Stomach smooth muscle (tissue), 2 donors: ENCODE results near the gene FDX2.

ENCODE experiments used
- H3K27ac ChIP-seq: one replicate; pipeline ENCODE4 v1.7.0; 2013; ENCODE audit warnings: mild to moderate bottlenecking, low read length, inconsistent platforms
- H3K27me3 ChIP-seq, 2 donors: one replicate each; pipeline ENCODE4 v1.7.0; 2013; ENCODE audit warnings: low read length in 2 of 2; ENCODE audit not compliant: insufficient read depth in 2 of 2, control insufficient read depth in 1 of 2
- H3K36me3 ChIP-seq, 2 donors: one replicate each; pipeline ENCODE4 v1.7.0; 2013; ENCODE audit warnings: low read length in 2 of 2; ENCODE audit not compliant: control insufficient read depth in 2 of 2, insufficient read depth in 2 of 2
- H3K4me1 ChIP-seq: one replicate; pipeline ENCODE4 v1.7.0; 2013; ENCODE audit warnings: low read length; ENCODE audit not compliant: control insufficient read depth, insufficient read depth
- H3K4me3 ChIP-seq, 2 donors: one replicate each; pipeline ENCODE4 v1.7.0; 2013; ENCODE audit warnings: low read length in 2 of 2
- H3K9ac ChIP-seq, 2 donors: one replicate each; pipeline ENCODE4 v1.7.0; 2013; ENCODE audit warnings: low read length in 2 of 2, mild to moderate bottlenecking in 1 of 2
- H3K9me3 ChIP-seq, 2 donors: one replicate each; pipeline ENCODE4 v1.7.0; 2013; ENCODE audit warnings: low read length in 2 of 2; ENCODE audit not compliant: control insufficient read depth in 2 of 2
- donor health status: healthy.
- donor health status: Pancreatic carcinoma.

Gene FDX2

GRCh38 chr19:10277795-10278589 lies 37.8 kb downstream of the FDX2 start:
- no peaks in the 10 kb centered on the region for H3K27me3 ChIP-seq
- H3K4me3 ChIP-seq = no peak overlapping the region
- H3K9ac ChIP-seq = no peak overlapping the region
- H3K4me1 ChIP-seq = no peaks in the 10 kb centered on the region
- H3K36me3 ChIP-seq = no peaks in the 10 kb centered on the region
- no peak overlapping the region for H3K27ac ChIP-seq
- no peaks in the 10 kb centered on the region for H3K9me3 ChIP-seq

- no peak overlapping the region for H3K27ac ChIP-seq
- H3K36me3 ChIP-seq = no peaks in the 10 kb centered on the region
- no peaks in the 10 kb centered on the region for H3K9me3 ChIP-seq
- H3K4me1 ChIP-seq = peaks cover 17% of the 10 kb centered on the region
- no peak overlapping the region for H3K4me3 ChIP-seq
- no peak overlapping the region for H3K9ac ChIP-seq
- H3K27me3 ChIP-seq = peaks cover 18 to 22% of the 10 kb centered on the region in 2 donors
Measured at GRCh38 chr19:10274589-10274988, 41.2 kb downstream of the FDX2 start.

- Histone ChIP-seq H3K4me1 (peaks cover 18% of the 10 kb centered on the region), H3K9ac (peak overlapping the region in 1 of 2 donors; percentile 45), H3K9me3 (no peaks in the 10 kb centered on the region), H3K36me3 (no peaks in the 10 kb centered on the region), H3K27ac (peak overlapping the region; percentile 67), H3K27me3 (peaks cover 18 to 27% of the 10 kb centered on the region in 2 donors), H3K4me3 (peak overlapping the region; percentile 35 to 65)
Measured at GRCh38 chr19:10271543-10272086, 44.2 kb downstream of the FDX2 start.

- Histone ChIP-seq H3K9ac (peak within 1 kb of the TSS; percentile 50 to 60), H3K9me3 (no peaks in the 10 kb centered on the region), H3K4me3 (peak within 1 kb of the TSS; percentile 54 to 65), H3K27me3 (peaks cover 18 to 27% of the 10 kb centered on the region in 2 donors), H3K27ac (peak within 1 kb of the TSS; percentile 67), H3K4me1 (peaks cover 18% of the 10 kb centered on the region), H3K36me3 (no peaks in the 10 kb centered on the region)
Measured at GRCh38 chr19:10270616-10271394, 45.0 kb downstream of the FDX2 start, which contains the start of gene ICAM1. Gene ICAM1 (plus strand): TSS chr19:10271120. CDS start chr19:10271160, 40 bp downstream.

- H3K27ac ChIP-seq = peak overlapping the region; percentile 67
- no peaks in the 10 kb centered on the region for H3K36me3 ChIP-seq
Measured at GRCh38 chr19:10270180-10270615, 45.6 kb downstream of the FDX2 start.

GRCh38 chr19:10269333-10270179 lies 46.3 kb downstream of the FDX2 start:
- H3K27me3 ChIP-seq = peaks cover 18 to 27% of the 10 kb centered on the region in 2 donors
- no peaks in the 10 kb centered on the region for H3K9me3 ChIP-seq
- peak overlapping the region; percentile 67 for H3K27ac ChIP-seq
- peak overlapping the region; percentile 29 to 50 for H3K9ac ChIP-seq
- H3K36me3 ChIP-seq = no peaks in the 10 kb centered on the region
- H3K4me3 ChIP-seq = peak overlapping the region; percentile 54 to 65
- peaks cover 18% of the 10 kb centered on the region for H3K4me1 ChIP-seq

More at GRCh38 chr19:10270180-10270615, 45.6 kb downstream of the FDX2 start:
- Histone ChIP-seq H3K9me3 (no peaks in the 10 kb centered on the region), H3K9ac (peak overlapping the region; percentile 50 to 60), H3K4me1 (peaks cover 18% of the 10 kb centered on the region), H3K27me3 (peaks cover 18 to 27% of the 10 kb centered on the region in 2 donors), H3K4me3 (peak overlapping the region; percentile 54 to 65)

GRCh38 chr19:10268071-10268470 lies 47.7 kb downstream of the FDX2 start:
- Histone ChIP-seq H3K36me3 (no peaks in the 10 kb centered on the region), H3K9ac (no peak overlapping the region), H3K4me1 (peaks cover 18% of the 10 kb centered on the region), H3K4me3 (no peak overlapping the region), H3K27ac (peak overlapping the region; percentile 18), H3K9me3 (no peaks in the 10 kb centered on the region), H3K27me3 (peaks cover 18 to 27% of the 10 kb centered on the region in 2 donors)

- H3K9ac ChIP-seq = no peak overlapping the region
- H3K27me3 ChIP-seq = peaks cover 16 to 27% of the 10 kb centered on the region in 2 donors
- no peak overlapping the region for H3K27ac ChIP-seq
- no peak overlapping the region for H3K4me3 ChIP-seq
- no peaks in the 10 kb centered on the region for H3K36me3 ChIP-seq
- peaks cover 18% of the 10 kb centered on the region for H3K4me1 ChIP-seq
- H3K9me3 ChIP-seq = no peaks in the 10 kb centered on the region
Measured at GRCh38 chr19:10266706-10267105, 49.1 kb downstream of the FDX2 start.

GRCh38 chr19:10262771-10263170 lies 53.0 kb downstream of the FDX2 start:
- no peak overlapping the region for H3K9ac ChIP-seq
- H3K27ac ChIP-seq = no peak overlapping the region
- no peaks in the 10 kb centered on the region for H3K27me3 ChIP-seq
- peaks cover 9% of the 10 kb centered on the region in 2 donors for H3K36me3 ChIP-seq
- H3K4me1 ChIP-seq = peaks cover 3% of the 10 kb centered on the region
- H3K4me3 ChIP-seq = no peak overlapping the region
- H3K9me3 ChIP-seq = no peaks in the 10 kb centered on the region

- no peaks in the 10 kb centered on the region for H3K27me3 ChIP-seq
- H3K4me3 ChIP-seq = no peak overlapping the region
- no peaks in the 10 kb centered on the region for H3K9me3 ChIP-seq
- H3K36me3 ChIP-seq = peaks cover 22 to 25% of the 10 kb centered on the region in 2 donors
- peaks cover 3% of the 10 kb centered on the region for H3K4me1 ChIP-seq
- H3K27ac ChIP-seq = no peak overlapping the region
- no peak overlapping the region for H3K9ac ChIP-seq
Measured at GRCh38 chr19:10260141-10260584, 55.7 kb downstream of the FDX2 start.
